PFSK-1 (cell line): Measurements from ENCODE around the gene RNF224.

Experiments used
- FOXP2 ChIP-seq: optimal IDR thresholded peaks from 2 replicates; pipeline ENCODE3; 2011; ENCODE audit warnings: borderline replicate concordance, control low read depth, inconsistent platforms; ENCODE audit not compliant: insufficient read depth; ENCODE audit errors: extremely low read length, extremely low read depth
- POLR2AphosphoS5 ChIP-seq: IDR thresholded peaks from 2 replicates; pipeline ENCODE4 v1.6.1; 2012; ENCODE audit warnings: low read depth, mild to moderate bottlenecking, control low read depth, low read length, moderate library complexity
- REST ChIP-seq, 2 experiments: IDR thresholded peaks; 2 replicates each; pipeline versions ENCODE4 v1.6.1 to v1.8.0; 2011 to 2012; ENCODE audit warnings: low read depth in 2 of 2, low read length in 2 of 2, control low read depth in 1 of 2, inconsistent platforms in 1 of 2, mild to moderate bottlenecking in 1 of 2, moderate library complexity in 1 of 2; ENCODE audit not compliant: insufficient read depth in 1 of 2
- SIN3A ChIP-seq: IDR thresholded peaks from 2 replicates; pipeline ENCODE4 v1.6.1; 2012; ENCODE audit warnings: mild to moderate bottlenecking, low read length, moderate library complexity, borderline replicate concordance; ENCODE audit not compliant: insufficient read depth
- TAF1 ChIP-seq: IDR thresholded peaks from 2 replicates; pipeline ENCODE4 v1.6.1; 2012; ENCODE audit warnings: low read length, control low read depth, borderline replicate concordance; ENCODE audit not compliant: insufficient read depth

Gene RNF224

GRCh38 chr9:137268538-137269201 is 41.4 kb downstream of the RNF224 start:
- TF ChIP-seq SIN3A (no peak), TAF1 (no peak), REST (IDR thresholded peaks at IDR 0.05; ENCODE audit: insufficient read depth in 1 of 2, low read depth in 2 of 2, low read length in 2 of 2) (no peak), FOXP2 (no peak), POLR2AphosphoS5 (no peak)

- TF ChIP-seq SIN3A (no peak), FOXP2 (no peak), TAF1 (no peak), REST (IDR thresholded peaks at IDR 0.05; ENCODE audit: insufficient read depth in 1 of 2, low read depth in 2 of 2, low read length in 2 of 2) (no peak), POLR2AphosphoS5 (no peak)
These were observed 42.0 kb downstream of the RNF224 start for GRCh38 chr9:137269231-137269772.

- TF ChIP-seq TAF1 (no peak), POLR2AphosphoS5 (no peak), REST (IDR thresholded peaks at IDR 0.05; ENCODE audit: insufficient read depth in 1 of 2, low read depth in 2 of 2, low read length in 2 of 2) (no peak), SIN3A (no peak), FOXP2 (no peak)
These were observed 43.8 kb downstream of the RNF224 start for GRCh38 chr9:137270929-137271695.

GRCh38 chr9:137271696-137272076 is 44.4 kb downstream of the RNF224 start:
- no peak for TF ChIP-seq POLR2AphosphoS5
- TF ChIP-seq TAF1 = no peak
- TF ChIP-seq REST (IDR thresholded peaks at IDR 0.05; ENCODE audit: insufficient read depth in 1 of 2, low read depth in 2 of 2, low read length in 2 of 2) = no peak
- no peak for TF ChIP-seq FOXP2
